Measurements from ENCODE around the gene CCDC196.

- TF ChIP-seq POLR2AphosphoS5 (IDR thresholded peaks at IDR 0.05; ENCODE audit: insufficient read depth in 1 of 2, low read depth in 1 of 2) = no peak
- TF ChIP-seq CTCF (IDR thresholded peaks at IDR 0.05) = no peak
- no peak for TF ChIP-seq POLR2A (IDR thresholded peaks at IDR 0.05)
Measured at GRCh38 chr14:66508846-66509621, 22.9 kb downstream of the CCDC196 start.
